Keratinocyte (primary cell): ENCODE measurements around the gene MCF2L2. TPM values are rescaled to one million over a fixed set of nuclear protein-coding genes. Genes with fewer than 3 reads are reported as not detected.

Experiments
- DNase-seq: peaks from one replicate; pipeline ENCODE4 v3.0.0-alpha.2; 2011; ENCODE audit warnings: low read depth, missing footprints, low spot score
- FAIRE-seq: peaks from 2 replicates; lab custom pipeline; 2011; peaks lifted over from hg19 to GRCh38; lab: Jason Lieb, UNC
- H2AFZ ChIP-seq: 2 replicates; pipeline ENCODE4 v1.6.0; 2012; ENCODE audit warnings: low read length, control low read depth, inconsistent platforms; ENCODE audit not compliant: control insufficient read depth
- H3K27ac ChIP-seq: 2 replicates; pipeline ENCODE4 v1.5.1; 2011; ENCODE audit warnings: low read length; ENCODE audit not compliant: control insufficient read depth, insufficient read depth
- H3K27me3 ChIP-seq: 3 replicates; pipeline ENCODE4 v1.6.0; 2011; ENCODE audit warnings: low read length; ENCODE audit not compliant: control insufficient read depth, insufficient read depth; ENCODE audit errors: extremely low read depth
- H3K36me3 ChIP-seq, 2 experiments: 2 replicates in 1 of 2; 3 replicates in 1 of 2; pipeline ENCODE4 v1.5.1; 2011; ENCODE audit warnings: low read length in 2 of 2, mild to moderate bottlenecking in 1 of 2; ENCODE audit not compliant: control insufficient read depth in 2 of 2, insufficient read depth in 2 of 2; ENCODE audit errors: extremely low read depth in 1 of 2
- H3K4me1 ChIP-seq: 3 replicates; pipeline ENCODE4 v1.5.1; 2011; ENCODE audit warnings: low read length; ENCODE audit not compliant: control insufficient read depth, insufficient read depth; ENCODE audit errors: extremely low read depth
- H3K4me2 ChIP-seq: 3 replicates; pipeline ENCODE4 v1.6.0; 2011; ENCODE audit warnings: low read depth, low read length; ENCODE audit not compliant: control insufficient read depth, insufficient read depth; ENCODE audit errors: extremely low read depth
- H3K4me3 ChIP-seq, 3 experiments: fragments of 200-600 bp in 1 of 3; sonication (generic) in 1 of 3; 2 replicates in 2 of 3; 3 replicates in 1 of 3; pipeline ENCODE4 v1.5.1; 2011 to 2016; ENCODE audit warnings: low read length in 3 of 3, mild to moderate bottlenecking in 3 of 3, control low read depth in 2 of 3, inconsistent platforms in 1 of 3, low read depth in 1 of 3, mixed read lengths in 1 of 3, mixed run types in 1 of 3, moderate library complexity in 1 of 3; ENCODE audit not compliant: control insufficient read depth in 2 of 3, insufficient read depth in 2 of 3; ENCODE audit errors: extremely low read depth in 1 of 3
- H3K79me2 ChIP-seq: 2 replicates; pipeline ENCODE4 v1.6.0; 2012; ENCODE audit warnings: low read length; ENCODE audit not compliant: control insufficient read depth, insufficient read depth
- H3K9ac ChIP-seq: 3 replicates; pipeline ENCODE4 v1.6.0; 2011; ENCODE audit warnings: low read length; ENCODE audit not compliant: control insufficient read depth, insufficient read depth; ENCODE audit errors: extremely low read depth
- H3K9me1 ChIP-seq: 3 replicates; pipeline ENCODE4 v1.6.0; 2011; ENCODE audit warnings: low read length; ENCODE audit not compliant: control insufficient read depth, insufficient read depth; ENCODE audit errors: extremely low read depth
- H3K9me3 ChIP-seq: 2 replicates; pipeline ENCODE4 v1.5.1; 2012; ENCODE audit warnings: low read depth, low read length; ENCODE audit not compliant: control insufficient read depth
- H4K20me1 ChIP-seq: 3 replicates; pipeline ENCODE4 v1.6.0; 2011; ENCODE audit warnings: low read length; ENCODE audit not compliant: control insufficient read depth, insufficient read depth; ENCODE audit errors: extremely low read depth
- CTCF ChIP-seq, 3 experiments: IDR thresholded peaks in 1 of 3; conservative IDR thresholded peaks in 1 of 3; optimal IDR thresholded peaks in 1 of 3; 2 replicates in 2 of 3; 3 replicates in 1 of 3; pipeline versions ENCODE3 to v1.5.1; 2011; ENCODE audit warnings: low read length in 3 of 3, mild to moderate bottlenecking in 3 of 3, moderate library complexity in 2 of 3, control low read depth in 1 of 3, inconsistent platforms in 1 of 3; ENCODE audit not compliant: insufficient read depth in 2 of 3; ENCODE audit errors: extremely low read depth in 1 of 3
- EZH2 ChIP-seq: IDR thresholded peaks from one replicate; pipeline ENCODE4 v1.6.1; 2012; ENCODE audit warnings: inconsistent platforms, mild to moderate bottlenecking, low read length, moderate library complexity
- dilution Hi-C: fragments of 300-500 bp; cut with MboI; formaldehyde crosslinking; loops from one replicate; pipeline ENCODE4 v1.7.0; 2020; ENCODE audit warnings: low sequenced_read_pairs; ENCODE audit not compliant: extremely low pct_ligation_motif_present
- polyA plus RNA-seq, 5 experiments: library from polyadenylated mRNA; depleted of rRNA in 3 of 5; stranded (reverse) in 3 of 5; stranded (forward) in 1 of 5; unstranded in 1 of 5; fragments of >200 nt; gene quantifications; 1 replicate in 1 of 5; 2 replicates in 3 of 5; 3 replicates in 1 of 5; pipeline versions ENCODE4 v1.2.1 to v1.2.3, GENCODE V29; 2011 to 2012; ENCODE audit warnings: missing spikeins in 2 of 5, low read depth in 1 of 5, low replicate concordance in 1 of 5

MCF2L2 gene
- polyA plus RNA-seq, 1 donor (not counting 4 experiments of a cell fraction or from before 2014, with no cell fraction given) = 0.26 TPM

GRCh38 chr3:183475016-183475763 is 46.8 kb upstream of the MCF2L2 start:
- FAIRE-seq (no peak), DNase-seq (no peak)
- Histone ChIP-seq H3K4me1 (peaks cover 21% of the 10 kb centered on the region), H4K20me1 (no peaks in the 10 kb centered on the region), H3K27me3 (no peaks in the 10 kb centered on the region), H2AFZ (no peak overlapping the region), H3K9me1 (no peaks in the 10 kb centered on the region), H3K36me3 (no peaks in the 10 kb centered on the region), H3K9me3 (no peaks in the 10 kb centered on the region), H3K9ac (no peak overlapping the region), H3K79me2 (no peaks in the 10 kb centered on the region), H3K27ac (no peak overlapping the region), H3K4me3 (no peak overlapping the region), H3K4me2 (no peak overlapping the region)
- dilution Hi-C loops = no loop called here
- no peak for TF ChIP-seq EZH2
- no peak for TF ChIP-seq CTCF (optimal IDR thresholded peaks at IDR 0.05 in 1 of 3, IDR thresholded peaks at IDR 0.05 in 1 of 3, conservative IDR thresholded peaks at IDR 0.05 in 1 of 3; ENCODE audit: extremely low read depth in 1 of 3, insufficient read depth in 2 of 3, low read length in 3 of 3)

- peaks cover 18% of the 10 kb centered on the region for H3K4me1 ChIP-seq
- dilution Hi-C loops = no loop called here
- no peaks in the 10 kb centered on the region for H3K79me2 ChIP-seq
- H3K27ac ChIP-seq = no peak overlapping the region
- H3K4me3 ChIP-seq = no peak overlapping the region
- H4K20me1 ChIP-seq = no peaks in the 10 kb centered on the region
- no peaks in the 10 kb centered on the region for H3K36me3 ChIP-seq
- FAIRE-seq (no peak), DNase-seq (no peak)
- H3K9me3 ChIP-seq = no peaks in the 10 kb centered on the region
- H3K27me3 ChIP-seq = no peaks in the 10 kb centered on the region
- H3K4me2 ChIP-seq = no peak overlapping the region
- no peaks in the 10 kb centered on the region for H3K9me1 ChIP-seq
- no peak overlapping the region for H3K9ac ChIP-seq
- H2AFZ ChIP-seq = no peak overlapping the region
- TF ChIP-seq CTCF (optimal IDR thresholded peaks at IDR 0.05 in 1 of 3, IDR thresholded peaks at IDR 0.05 in 1 of 3, conservative IDR thresholded peaks at IDR 0.05 in 1 of 3; ENCODE audit: extremely low read depth in 1 of 3, insufficient read depth in 2 of 3, low read length in 3 of 3) (no peak), EZH2 (no peak)
Measured at GRCh38 chr3:183473969-183474368, 45.5 kb upstream of the MCF2L2 start.
